Measurements from ENCODE around the gene NUP210L. TPM values are rescaled to one million over a fixed set of nuclear protein-coding genes. Genes with fewer than 3 reads are reported as not detected.

NUP210L gene
- total and polyA plus RNA-seq, 9 of the 15 experiments (the other 6 are each of a cell fraction or from before 2014, with no cell fraction given) = 0.01 to 0.04 TPM; not detected in 7

- TF ChIP-seq IRF1 (CRISPR knock-in tag; IDR thresholded peaks at IDR 0.05; ENCODE audit: borderline replicate concordance) (no peak), ZNF24 (IDR thresholded peaks at IDR 0.05) (no peak), ZNF830 (CRISPR knock-in tag; IDR thresholded peaks at IDR 0.05) (no peak), RB1 (IDR thresholded peaks at IDR 0.05; ENCODE audit: low read depth) (peak; percentile 84), CBFB (CRISPR knock-in tag; IDR thresholded peaks at IDR 0.05) (no peak), SNIP1 (IDR thresholded peaks at IDR 0.05; ENCODE audit: low read depth) (no peak), HES1 (IDR thresholded peaks at IDR 0.05; ENCODE audit: low read depth) (peak; percentile 36; the same call in 1 of the 2 replicates), U2AF1 (optimal IDR thresholded peaks at IDR 0.05; ENCODE audit: low read depth, low read length) (no peak), NFXL1 (CRISPR knock-in tag; IDR thresholded peaks at IDR 0.05) (no peak), RBM34 (IDR thresholded peaks at IDR 0.05; ENCODE audit: borderline replicate concordance, insufficient read depth, low read length) (no peak), GATAD2B (IDR thresholded peaks at IDR 0.05; ENCODE audit: borderline replicate concordance) (no peak), MXI1 (IDR thresholded peaks at IDR 0.05; ENCODE audit: low read depth, low read length) (peak; percentile 63), COPS2 (conservative IDR thresholded peaks at IDR 0.05) (no peak), NONO (IDR thresholded peaks at IDR 0.05; ENCODE audit: low read depth in 2 of 2, low read length in 1 of 2) (no peak; a peak in 1 of 4 replicates), CHCHD3 (CRISPR knock-in tag; IDR thresholded peaks at IDR 0.05) (no peak), ZNF184 (CRISPR knock-in tag; IDR thresholded peaks at IDR 0.05) (no peak), ZNF3 (CRISPR knock-in tag; IDR thresholded peaks at IDR 0.05) (no peak), SUPT5H (IDR thresholded peaks at IDR 0.05) (peak; percentile 89), ZNF277 (CRISPR knock-in tag; IDR thresholded peaks at IDR 0.05; ENCODE audit: borderline replicate concordance) (no peak), ZBTB17 (CRISPR knock-in tag; IDR thresholded peaks at IDR 0.05) (peak; percentile 86), HDAC8 (tag; IDR thresholded peaks at IDR 0.05) (no peak), ZNF444 (CRISPR knock-in tag; IDR thresholded peaks at IDR 0.05) (no peak), WHSC1 (IDR thresholded peaks at IDR 0.05; ENCODE audit: low read length) (no peak), RHOXF2B (CRISPR knock-in tag; conservative IDR thresholded peaks at IDR 0.05) (0 out of 2 replicates have a peak, but pooled peaks have one; percentile 40), RUNX1 (IDR thresholded peaks at IDR 0.05; ENCODE audit: low read depth) (no peak), CAMTA2 (CRISPR knock-in tag; conservative IDR thresholded peaks at IDR 0.05) (no peak), SMARCC2 (IDR thresholded peaks at IDR 0.05; ENCODE audit: low read depth) (0 out of 2 replicates have a peak, but pooled peaks have one; percentile 14), BACH1 (tag; IDR thresholded peaks at IDR 0.05) (no peak), JUNB (CRISPR knock-in tag; conservative IDR thresholded peaks at IDR 0.05) (no peak), CHD2 (IDR thresholded peaks at IDR 0.05; ENCODE audit: low read depth, low read length) (peak; percentile 82), SETDB1 (IDR thresholded peaks at IDR 0.05; ENCODE audit: low read length) (no peak)
These were observed 187.5 kb downstream of the NUP210L start, which contains the start of gene CREB3L4 (continued) for GRCh38 chr1:153967107-153967999.

All from K562 (cell line).